Heart left ventricle (tissue), 13 donors: ENCODE measurements around the gene TNFRSF8.

Experiments
- POLR2A ChIP-seq, 2 donors: fragments of 450-650 bp; IDR thresholded peaks; one replicate each; pipeline ENCODE4 v1.6.1; 2017; ENCODE audit warnings: antibody characterized with exemption in 2 of 2, mild to moderate bottlenecking in 2 of 2, moderate library complexity in 2 of 2
- TF ChIP-seq, protein P1 (sequence below), 12 donors: fragments of 200-600 bp; sonication (generic) in 4 of 12; IDR thresholded peaks; one replicate each; pipeline versions ENCODE4 v1.5.0 to v1.8.0; 2018 to 2022; ENCODE audit warnings: antibody characterized with exemption in 12 of 12, mild to moderate bottlenecking in 5 of 12
- donor health status: ischemic (EF 13 %, LVEDD 7.1; RV severe dilation, severe dysfunction).
- donor health status: DM: no; HTN: yes; CAD: no.
- donor health status: DM: no; HTN: no; CAD: no.
- donor health status: ischemic (EF 25% LVEDD 6.9; RV normal size, moderate dysfunction).
- donor health status: ischemic (EF 25% LVEDD 5.7; RV mildly dilated, moderate dysfunction).
- donor health status: ischemic (EF 35%, LVEDD 5.7; RV mildly dilated, moderate dysfunction).
- donor health status: nonischemic (EF 11% LVEDD 7.7; RV severe dilation, severe dysfunction).
- donor health status: DM: yes; HTN: yes; CAD: no.
- donor health status: PGD.
- donor health status: ischemic (EF 29% LVEDD 5.4; RV normal size, mild dysfunction).
- donor health status: nonischemic (EF 23%, LVEDD 6.1; RV moderate dilation, normal function).

DNA sequence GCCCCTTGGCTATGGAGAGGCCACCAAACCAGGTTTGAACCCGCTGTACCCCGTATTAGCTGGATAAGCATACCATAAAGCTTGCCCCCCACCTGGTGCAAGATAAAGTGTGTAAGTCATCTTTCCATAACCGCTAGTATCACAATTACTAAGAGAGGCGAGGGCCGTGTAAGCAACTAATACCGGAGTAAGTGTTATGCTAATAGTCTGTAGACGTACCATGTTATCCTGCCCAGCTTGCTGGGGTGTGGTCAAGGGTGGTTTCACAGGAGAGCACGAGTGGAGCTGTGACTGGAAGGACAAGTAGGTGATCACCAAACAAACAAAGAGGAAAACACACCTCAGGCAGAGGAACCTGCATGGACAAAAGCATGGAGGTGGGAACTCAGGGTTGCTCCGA lies 100.1 kb downstream of the TNFRSF8 start:
- TF ChIP-seq, protein P1, sequence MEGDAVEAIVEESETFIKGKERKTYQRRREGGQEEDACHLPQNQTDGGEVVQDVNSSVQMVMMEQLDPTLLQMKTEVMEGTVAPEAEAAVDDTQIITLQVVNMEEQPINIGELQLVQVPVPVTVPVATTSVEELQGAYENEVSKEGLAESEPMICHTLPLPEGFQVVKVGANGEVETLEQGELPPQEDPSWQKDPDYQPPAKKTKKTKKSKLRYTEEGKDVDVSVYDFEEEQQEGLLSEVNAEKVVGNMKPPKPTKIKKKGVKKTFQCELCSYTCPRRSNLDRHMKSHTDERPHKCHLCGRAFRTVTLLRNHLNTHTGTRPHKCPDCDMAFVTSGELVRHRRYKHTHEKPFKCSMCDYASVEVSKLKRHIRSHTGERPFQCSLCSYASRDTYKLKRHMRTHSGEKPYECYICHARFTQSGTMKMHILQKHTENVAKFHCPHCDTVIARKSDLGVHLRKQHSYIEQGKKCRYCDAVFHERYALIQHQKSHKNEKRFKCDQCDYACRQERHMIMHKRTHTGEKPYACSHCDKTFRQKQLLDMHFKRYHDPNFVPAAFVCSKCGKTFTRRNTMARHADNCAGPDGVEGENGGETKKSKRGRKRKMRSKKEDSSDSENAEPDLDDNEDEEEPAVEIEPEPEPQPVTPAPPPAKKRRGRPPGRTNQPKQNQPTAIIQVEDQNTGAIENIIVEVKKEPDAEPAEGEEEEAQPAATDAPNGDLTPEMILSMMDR (IDR thresholded peaks at IDR 0.05): no peak
- no peak for TF ChIP-seq POLR2A (IDR thresholded peaks at IDR 0.05)
